Measurements from ENCODE around the gene SH3TC2. TPM values are rescaled to one million over a fixed set of nuclear protein-coding genes. Genes with fewer than 3 reads are reported as not detected.
A peak's percentile ranks its signal among the peaks of the same experiment; 100 is the strongest.

SH3TC2 gene
- total and polyA plus RNA-seq, 12 donors: 0.14 to 1.2 (median 0.46) TPM

DNA sequence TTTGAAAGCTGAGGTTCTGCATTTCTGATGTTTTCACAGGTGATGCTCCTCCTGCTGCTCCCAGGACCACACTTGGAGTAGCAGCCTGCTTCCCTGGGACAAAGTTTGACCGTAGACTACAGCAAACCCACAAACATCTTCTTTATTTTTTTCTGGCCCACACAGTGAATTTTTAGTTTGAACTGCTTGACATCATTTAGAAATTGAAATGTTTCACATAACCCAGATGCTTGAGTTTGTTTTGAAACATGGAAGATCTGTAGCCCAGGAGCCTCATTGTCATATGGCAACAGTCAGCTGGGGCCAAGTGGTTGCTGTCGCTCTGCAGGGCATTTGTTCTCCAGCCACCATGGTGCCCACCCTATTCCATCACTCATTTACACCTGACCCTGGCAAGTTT lies 8.4 kb downstream of the SH3TC2 start:
- TF ChIP-seq POLR2A (IDR thresholded peaks at IDR 0.05): no peak
- TF ChIP-seq, protein P1, sequence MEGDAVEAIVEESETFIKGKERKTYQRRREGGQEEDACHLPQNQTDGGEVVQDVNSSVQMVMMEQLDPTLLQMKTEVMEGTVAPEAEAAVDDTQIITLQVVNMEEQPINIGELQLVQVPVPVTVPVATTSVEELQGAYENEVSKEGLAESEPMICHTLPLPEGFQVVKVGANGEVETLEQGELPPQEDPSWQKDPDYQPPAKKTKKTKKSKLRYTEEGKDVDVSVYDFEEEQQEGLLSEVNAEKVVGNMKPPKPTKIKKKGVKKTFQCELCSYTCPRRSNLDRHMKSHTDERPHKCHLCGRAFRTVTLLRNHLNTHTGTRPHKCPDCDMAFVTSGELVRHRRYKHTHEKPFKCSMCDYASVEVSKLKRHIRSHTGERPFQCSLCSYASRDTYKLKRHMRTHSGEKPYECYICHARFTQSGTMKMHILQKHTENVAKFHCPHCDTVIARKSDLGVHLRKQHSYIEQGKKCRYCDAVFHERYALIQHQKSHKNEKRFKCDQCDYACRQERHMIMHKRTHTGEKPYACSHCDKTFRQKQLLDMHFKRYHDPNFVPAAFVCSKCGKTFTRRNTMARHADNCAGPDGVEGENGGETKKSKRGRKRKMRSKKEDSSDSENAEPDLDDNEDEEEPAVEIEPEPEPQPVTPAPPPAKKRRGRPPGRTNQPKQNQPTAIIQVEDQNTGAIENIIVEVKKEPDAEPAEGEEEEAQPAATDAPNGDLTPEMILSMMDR (IDR thresholded peaks at IDR 0.05): no peak
- Histone ChIP-seq H3K36me3 (replicated peaks in 1 of 2) (no peaks in the 10 kb centered on the region), H3K27ac (no peak overlapping the region), H3K4me1 (replicated peaks in 1 of 2) (no peaks in the 10 kb centered on the region), H3K9me3 (replicated peaks in 1 of 3) (no peaks in the 10 kb centered on the region), H3K4me3 (no peak overlapping the region), H3K27me3 (no peaks in the 10 kb centered on the region)
- intact Hi-C loops (cut with DNase I): no loop called here
- WGBS, 4 donors: 54 to 75% (median 69%) methylated on average over 2 of the region's 2 CpGs
- no peak for DNase-seq

DNA sequence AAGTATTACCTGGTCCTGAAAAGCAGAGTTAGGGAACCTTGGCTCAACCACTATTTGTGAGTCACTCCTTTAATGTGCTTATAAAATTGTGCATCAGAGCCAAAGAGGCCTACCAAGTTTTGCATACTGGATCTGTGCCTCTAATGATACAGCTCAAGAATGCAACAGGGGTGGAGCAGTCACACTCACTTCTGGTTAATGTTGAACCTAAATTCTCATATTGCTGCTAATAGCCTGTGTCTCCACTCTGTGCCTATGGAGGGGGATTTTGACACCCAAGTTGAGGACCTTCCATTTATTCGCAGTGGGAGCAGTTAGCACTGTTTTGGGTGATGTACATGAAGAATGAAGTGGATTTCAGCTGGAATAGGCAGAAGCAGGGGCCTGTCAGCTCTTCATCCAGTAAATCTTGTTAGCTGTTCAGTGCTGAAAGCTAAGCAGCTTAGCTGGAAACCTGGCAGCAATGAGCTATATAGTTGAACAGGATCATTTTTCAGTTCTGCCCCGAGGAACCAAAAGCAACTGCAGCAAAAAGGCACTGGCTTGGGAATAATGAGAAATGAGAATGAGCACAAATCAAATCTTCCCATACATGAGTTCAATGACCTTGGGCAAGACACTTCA lies 9.7 kb downstream of the SH3TC2 start:
- intact Hi-C loops (cut with DNase I): no loop called here
- Histone ChIP-seq H3K27ac (peak overlapping the region in 1 of 5 donors; percentile 10), H3K9me3 (replicated peaks in 1 of 3) (no peaks in the 10 kb centered on the region), H3K27me3 (no peaks in the 10 kb centered on the region), H3K4me3 (no peak overlapping the region), H3K4me1 (replicated peaks in 1 of 2) (no peaks in the 10 kb centered on the region), H3K36me3 (replicated peaks in 1 of 2) (no peaks in the 10 kb centered on the region)
- no peak for DNase-seq
- WGBS, 4 donors: 68 to 83% (median 71%) methylated on average over 2 of the region's 2 CpGs
- TF ChIP-seq POLR2A (IDR thresholded peaks at IDR 0.05): no peak
- TF ChIP-seq, protein P1 (IDR thresholded peaks at IDR 0.05): no peak

DNA sequence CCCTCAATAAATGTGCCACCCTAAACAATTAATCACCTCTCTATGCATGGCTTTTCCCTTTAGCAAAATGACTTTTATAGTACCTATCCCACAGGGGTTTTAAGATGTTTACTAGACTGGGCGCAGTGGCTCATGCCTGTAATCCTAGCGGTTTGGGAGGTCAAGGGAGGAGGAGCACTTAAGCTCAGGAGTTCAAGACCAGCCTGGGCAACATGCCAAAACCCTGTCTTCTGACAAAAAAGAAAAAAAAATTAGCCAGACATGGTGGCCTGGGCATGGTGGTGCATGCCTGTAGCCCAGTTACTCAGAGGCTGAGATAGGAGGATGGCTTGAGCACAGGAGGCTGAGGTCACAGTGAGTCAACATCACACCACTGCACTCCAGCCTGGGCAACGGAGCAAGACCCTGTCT lies 13.5 kb downstream of the SH3TC2 start:
- Histone ChIP-seq H3K27me3 (no peaks in the 10 kb centered on the region), H3K4me1 (replicated peaks in 1 of 2) (no peaks in the 10 kb centered on the region), H3K27ac (no peak overlapping the region), H3K4me3 (no peak overlapping the region), H3K9me3 (replicated peaks in 1 of 3) (no peaks in the 10 kb centered on the region), H3K36me3 (replicated peaks in 1 of 2) (no peaks in the 10 kb centered on the region)
- no peak for DNase-seq
- 77 to 92% (median 79%) methylated on average over 3 of the region's 3 CpGs for WGBS, 4 donors
- intact Hi-C loops (cut with DNase I): no loop called here
- no peak for TF ChIP-seq POLR2A (IDR thresholded peaks at IDR 0.05)
- TF ChIP-seq, protein P1 (IDR thresholded peaks at IDR 0.05): no peak

DNA sequence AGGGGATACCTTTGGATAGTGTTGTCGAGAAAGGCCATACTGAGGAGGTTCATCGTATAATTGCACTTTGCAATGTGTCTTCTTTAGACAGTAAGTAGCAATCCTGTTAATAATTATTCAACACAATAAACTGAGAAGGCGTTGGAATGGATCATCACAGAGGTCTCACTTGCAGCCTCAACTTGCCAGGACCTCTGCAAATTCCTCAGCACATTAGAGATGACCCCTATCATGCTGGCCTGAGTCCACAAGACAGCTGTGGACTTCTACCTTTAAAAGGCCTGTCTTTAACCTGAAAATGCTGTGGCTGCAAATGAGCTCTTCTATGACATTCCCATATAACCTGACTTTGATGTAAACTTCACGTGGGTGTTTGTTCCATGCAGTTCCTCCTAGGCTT lies 14.1 kb downstream of the SH3TC2 start:
- Histone ChIP-seq H3K27me3 (no peaks in the 10 kb centered on the region), H3K4me3 (no peak overlapping the region), H3K36me3 (replicated peaks in 1 of 2) (no peaks in the 10 kb centered on the region), H3K9me3 (replicated peaks in 1 of 3) (no peaks in the 10 kb centered on the region), H3K4me1 (replicated peaks in 1 of 2) (no peaks in the 10 kb centered on the region), H3K27ac (no peak overlapping the region)
- WGBS, 4 donors: 87 to 89% (median 88%) methylated on average over 4 of the region's 4 CpGs
- intact Hi-C loops (cut with DNase I): no loop called here
- DNase-seq: no peak
- TF ChIP-seq POLR2A (IDR thresholded peaks at IDR 0.05): no peak
- TF ChIP-seq, protein P1 (IDR thresholded peaks at IDR 0.05): no peak
